Trophoblast cell (in vitro differentiated cells and primary cell): Measurements from ENCODE around the gene ESR1.

Experiments used
- DNase-seq, 2 donors: peaks; one replicate each; pipeline ENCODE4 v3.0.0-alpha.2; 2016
- H2AFZ ChIP-seq: 2 replicates; pipeline ENCODE4 v1.6.1; 2013; ENCODE audit warnings: low read length, moderate library complexity, mild to moderate bottlenecking; ENCODE audit not compliant: insufficient read depth, poor library complexity
- H2AK5ac ChIP-seq: 2 replicates; pipeline ENCODE4 v1.6.1; 2013; ENCODE audit warnings: mild to moderate bottlenecking, low read length
- H2BK120ac ChIP-seq: 2 replicates; pipeline ENCODE4 v1.6.1; 2013; ENCODE audit warnings: low read length, mild to moderate bottlenecking, moderate library complexity; ENCODE audit not compliant: insufficient read depth, poor library complexity
- H2BK12ac ChIP-seq: 2 replicates; pipeline ENCODE4 v1.6.1; 2013; ENCODE audit warnings: mild to moderate bottlenecking, low read length, moderate library complexity
- H2BK5ac ChIP-seq: 2 replicates; pipeline ENCODE4 v1.6.1; 2013; ENCODE audit warnings: low read length, low read depth, moderate library complexity, mild to moderate bottlenecking; ENCODE audit not compliant: poor library complexity
- H3K14ac ChIP-seq: 2 replicates; pipeline ENCODE4 v1.6.1; 2013; ENCODE audit warnings: mild to moderate bottlenecking, low read length
- H3K18ac ChIP-seq: 2 replicates; pipeline ENCODE4 v1.6.1; 2013; ENCODE audit warnings: mild to moderate bottlenecking, low read length
- H3K23ac ChIP-seq: 2 replicates; pipeline ENCODE4 v1.6.1; 2013; ENCODE audit warnings: low read length
- H3K27ac ChIP-seq: 2 replicates; pipeline ENCODE4 v1.5.1; 2013; ENCODE audit warnings: low read depth, mild to moderate bottlenecking, inconsistent platforms, low read length, moderate library complexity
- H3K27me3 ChIP-seq: 2 replicates; pipeline ENCODE4 v1.6.1; 2013; ENCODE audit warnings: inconsistent platforms, mild to moderate bottlenecking, low read length, moderate library complexity; ENCODE audit not compliant: insufficient read depth
- H3K36me3 ChIP-seq, 2 experiments: 1 replicate in 1 of 2; 2 replicates in 1 of 2; pipeline ENCODE4 v1.6.1; 2013; ENCODE audit warnings: low read length in 2 of 2, mild to moderate bottlenecking in 2 of 2, moderate library complexity in 1 of 2; ENCODE audit not compliant: insufficient read depth in 2 of 2, control insufficient read depth in 1 of 2
- H3K4ac ChIP-seq: 2 replicates; pipeline ENCODE4 v1.6.1; 2013; ENCODE audit warnings: low read depth, mild to moderate bottlenecking, low read length, moderate library complexity
- H3K4me1 ChIP-seq, 2 experiments: 1 replicate in 1 of 2; 2 replicates in 1 of 2; pipeline ENCODE4 v1.6.1; 2013; ENCODE audit warnings: low read length in 2 of 2, mild to moderate bottlenecking in 2 of 2, moderate library complexity in 1 of 2; ENCODE audit not compliant: insufficient read depth in 2 of 2, control insufficient read depth in 1 of 2
- H3K4me2 ChIP-seq: 2 replicates; pipeline ENCODE4 v1.6.1; 2013; ENCODE audit warnings: inconsistent platforms, mild to moderate bottlenecking, low read length, moderate library complexity
- H3K4me3 ChIP-seq: 2 replicates; pipeline ENCODE4 v1.5.1; 2013; ENCODE audit warnings: mild to moderate bottlenecking, low read depth, low read length, inconsistent platforms
- H3K79me1 ChIP-seq: one replicate; pipeline ENCODE4 v1.6.1; 2013; ENCODE audit warnings: low read length
- H3K79me2 ChIP-seq: 2 replicates; pipeline ENCODE4 v1.6.1; 2013; ENCODE audit warnings: low read length, mild to moderate bottlenecking; ENCODE audit not compliant: control insufficient read depth, insufficient read depth, poor library complexity
- H3K9ac ChIP-seq: 2 replicates; pipeline ENCODE4 v1.6.1; 2013; ENCODE audit warnings: mild to moderate bottlenecking, low read length
- H3K9me3 ChIP-seq: 2 replicates; pipeline ENCODE4 v1.6.1; 2013; ENCODE audit warnings: low read depth, mild to moderate bottlenecking, control low read depth, inconsistent platforms, low read length; ENCODE audit not compliant: insufficient read depth
- H4K12ac ChIP-seq: 2 replicates; pipeline ENCODE4 v1.6.1; 2013; ENCODE audit warnings: low read depth, mild to moderate bottlenecking, low read length, moderate library complexity
- H4K8ac ChIP-seq: 2 replicates; pipeline ENCODE4 v1.6.1; 2013; ENCODE audit warnings: low read depth, mild to moderate bottlenecking, low read length, moderate library complexity
- H4K91ac ChIP-seq: one replicate; pipeline ENCODE4 v1.6.1; 2013; ENCODE audit warnings: low read depth, mild to moderate bottlenecking, low read length, moderate library complexity
- WGBS: extraction: QIAGEN DNeasy Blood & Tissue Kit; methylation state at CpG from one replicate; pipeline ENCODE4 v1.1.7; 2013; ENCODE audit warnings: missing lambda C conversion rate; ENCODE audit not compliant: insufficient read length, insufficient coverage; ENCODE audit errors: extremely low coverage; 5-methylcytosine and 5-hydroxymethylcytosine counted together

ESR1 gene

GRCh38 chr6:152170702-152171667, 363.5 kb downstream of the ESR1 start:
- H3K9ac ChIP-seq, result no peak overlapping the region
- no peaks in the 10 kb centered on the region for H3K27me3 ChIP-seq
- H3K18ac ChIP-seq, result no peak overlapping the region
- no peak overlapping the region for H3K4me2 ChIP-seq
- H3K79me2 ChIP-seq, result no peaks in the 10 kb centered on the region
- no peak overlapping the region for H3K23ac ChIP-seq
- H4K8ac ChIP-seq, result no peak overlapping the region
- no peak overlapping the region for H2BK12ac ChIP-seq
- no peak overlapping the region for H3K4me3 ChIP-seq
- no peak overlapping the region for H2AFZ ChIP-seq
- H2BK120ac ChIP-seq, result no peak overlapping the region
- H3K79me1 ChIP-seq, result no peaks in the 10 kb centered on the region
- no peak overlapping the region for H2AK5ac ChIP-seq
- no peak overlapping the region for H3K27ac ChIP-seq
- no peak overlapping the region for H2BK5ac ChIP-seq
- no peak overlapping the region for H4K91ac ChIP-seq
- H3K4me1 ChIP-seq, result no peaks in the 10 kb centered on the region
- H3K36me3 ChIP-seq, result no peaks in the 10 kb centered on the region
- no peak overlapping the region for H3K14ac ChIP-seq
- no peak overlapping the region for H4K12ac ChIP-seq
- H3K9me3 ChIP-seq, result no peaks in the 10 kb centered on the region
- WGBS, result no CpG with 5 or more reads among the region's 13 CpGs
- peak; percentile 45 to 66 for DNase-seq
- no peak overlapping the region for H3K4ac ChIP-seq

GRCh38 chr6:152173321-152173720, 365.8 kb downstream of the ESR1 start:
- H2BK12ac ChIP-seq, result no peak overlapping the region
- DNase-seq, result no peak
- H3K4ac ChIP-seq, result no peak overlapping the region
- no peak overlapping the region for H2AK5ac ChIP-seq
- no peak overlapping the region for H4K8ac ChIP-seq
- WGBS, result no CpG with 5 or more reads among the region's 4 CpGs
- H4K12ac ChIP-seq, result no peak overlapping the region
- no peak overlapping the region for H3K4me2 ChIP-seq
- no peak overlapping the region for H3K27ac ChIP-seq
- H3K79me2 ChIP-seq, result no peaks in the 10 kb centered on the region
- no peak overlapping the region for H2AFZ ChIP-seq
- H3K4me3 ChIP-seq, result no peak overlapping the region
- H3K23ac ChIP-seq, result no peak overlapping the region
- H3K18ac ChIP-seq, result no peak overlapping the region
- H3K9me3 ChIP-seq, result no peaks in the 10 kb centered on the region
- H3K14ac ChIP-seq, result no peak overlapping the region
- H2BK120ac ChIP-seq, result no peak overlapping the region
- H3K4me1 ChIP-seq, result no peaks in the 10 kb centered on the region
- no peaks in the 10 kb centered on the region for H3K79me1 ChIP-seq
- H4K91ac ChIP-seq, result no peak overlapping the region
- H3K27me3 ChIP-seq, result no peaks in the 10 kb centered on the region
- H3K36me3 ChIP-seq, result no peaks in the 10 kb centered on the region
- peak overlapping the region; percentile 61 for H3K9ac ChIP-seq
- no peak overlapping the region for H2BK5ac ChIP-seq

- Histone ChIP-seq H3K4me2 (no peak overlapping the region), H2AK5ac (no peak overlapping the region), H3K79me1 (no peaks in the 10 kb centered on the region), H2BK12ac (no peak overlapping the region), H4K12ac (no peak overlapping the region), H3K14ac (no peak overlapping the region), H2AFZ (no peak overlapping the region), H3K27me3 (no peaks in the 10 kb centered on the region), H3K4me3 (no peak overlapping the region), H3K23ac (no peak overlapping the region), H2BK5ac (no peak overlapping the region), H3K36me3 (no peaks in the 10 kb centered on the region), H4K91ac (no peak overlapping the region), H3K9me3 (no peaks in the 10 kb centered on the region), H2BK120ac (no peak overlapping the region), H3K9ac (no peak overlapping the region), H3K18ac (no peak overlapping the region), H3K4me1 (no peaks in the 10 kb centered on the region), H3K27ac (no peak overlapping the region), H3K4ac (no peak overlapping the region), H4K8ac (no peak overlapping the region), H3K79me2 (no peaks in the 10 kb centered on the region)
- WGBS, result no CpG with 5 or more reads among the region's 2 CpGs
- DNase-seq, result no peak
Observed at GRCh38 chr6:152173957-152174356, 366.5 kb downstream of the ESR1 start.

DNA sequence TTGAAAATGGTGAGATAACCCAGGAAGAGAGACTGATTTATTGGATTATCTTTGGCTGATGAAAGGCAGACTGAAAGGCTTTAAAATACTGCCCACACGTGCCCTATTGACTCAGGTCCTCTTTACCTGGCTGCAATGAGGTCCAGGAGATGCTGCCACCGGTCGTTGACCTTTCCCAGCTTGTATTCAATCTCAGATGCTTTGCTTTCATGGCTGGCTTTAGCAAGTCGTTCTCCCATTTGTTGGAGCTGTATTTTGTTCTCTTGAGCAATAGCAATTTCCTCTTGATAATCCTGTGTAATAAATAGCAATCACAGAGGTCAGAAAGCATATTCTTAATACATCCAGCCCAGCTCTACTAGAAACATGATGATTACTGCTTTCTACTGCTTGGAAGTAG, 368.8 kb downstream of the ESR1 start:
- Histone ChIP-seq H2AFZ (no peak overlapping the region), H2BK5ac (no peak overlapping the region), H3K4me1 (no peaks in the 10 kb centered on the region), H3K23ac (no peak overlapping the region), H3K4me2 (no peak overlapping the region), H3K79me1 (no peaks in the 10 kb centered on the region), H4K91ac (no peak overlapping the region), H3K36me3 (no peaks in the 10 kb centered on the region), H4K12ac (no peak overlapping the region), H4K8ac (no peak overlapping the region), H2BK120ac (no peak overlapping the region), H3K4ac (no peak overlapping the region), H3K27me3 (no peaks in the 10 kb centered on the region), H3K18ac (no peak overlapping the region), H3K27ac (no peak overlapping the region), H3K9ac (no peak overlapping the region), H3K9me3 (no peaks in the 10 kb centered on the region), H2AK5ac (no peak overlapping the region), H3K4me3 (no peak overlapping the region), H3K79me2 (no peaks in the 10 kb centered on the region), H2BK12ac (no peak overlapping the region), H3K14ac (no peak overlapping the region)
- no peak for DNase-seq
- WGBS, result no CpG with 5 or more reads among the region's 4 CpGs
